ENCODE measurements around the gene STS. TPM values are rescaled to one million over a fixed set of nuclear protein-coding genes. Genes with fewer than 3 reads are reported as not detected.

STS gene
- total and polyA plus RNA-seq, 2 of the 8 experiments (the other 6 are each of a cell fraction or from before 2014, with no cell fraction given): 0.67 to 1.5 TPM

DNA sequence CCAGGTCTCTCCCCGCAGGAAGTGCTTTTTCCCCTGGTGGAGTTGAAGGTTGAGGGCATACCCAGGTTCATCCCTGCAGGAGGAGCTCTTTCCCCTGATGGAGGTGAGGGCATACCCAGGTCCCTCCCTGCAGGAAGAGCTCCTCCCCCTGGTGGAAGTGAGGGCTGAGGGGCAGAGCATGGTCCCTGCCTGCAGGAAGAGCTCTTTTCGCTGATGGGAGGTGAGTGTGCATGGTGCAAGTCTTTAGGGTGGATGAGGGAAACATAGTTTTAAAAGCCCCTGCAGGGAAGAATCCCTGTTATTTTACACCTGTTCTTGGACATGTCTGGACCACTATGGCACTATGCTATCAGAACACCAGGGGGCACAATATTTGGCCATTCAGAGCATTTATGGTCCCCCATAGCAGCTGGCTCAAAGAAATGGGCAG is 44.2 kb downstream of the STS start:
- DNase-seq (ENCODE audit: low read depth in 1 of 2, low spot score in 2 of 2): peak in 1 of 2 experiments; percentile 45

More for the DNA sequence above, 44.2 kb downstream of the STS start:
- CTCF ChIA-PET (ENCODE audit: partially characterized antibody): interaction anchor here (0.6 to 2.4 kb wide), 17 partner anchors 8 to 515 kb away, joined by 3 to 11 read pairs (median 4); no protein-coding TSS in a partner anchor
- Histone ChIP-seq H3K18ac (ENCODE audit: extremely low read depth, low read length) (no peak overlapping the region), H3K79me2 (ENCODE audit: control insufficient read depth in 1 of 2, insufficient read depth in 2 of 2, low read length in 2 of 2) (no peaks in the 10 kb centered on the region), H4K5ac (ENCODE audit: insufficient read length, low read depth, low read length) (no peak overlapping the region), H4K91ac (replicated peaks; ENCODE audit: insufficient read length, low read length) (no peak overlapping the region), H2AK5ac (ENCODE audit: low read depth, low read length) (no peak overlapping the region), H3K14ac (ENCODE audit: insufficient read length) (no peak overlapping the region), H3K4ac (replicated peaks; ENCODE audit: insufficient read length, low read depth, low read length) (no peak overlapping the region), H4K20me1 (replicated peaks in 1 of 2; ENCODE audit: control insufficient read depth in 1 of 2, insufficient read depth in 2 of 2, low read length in 2 of 2) (no peaks in the 10 kb centered on the region), H3K9ac (replicated peaks in 1 of 4; ENCODE audit: extremely low read depth in 1 of 4, low read depth in 3 of 4, low read length in 3 of 4) (no peak overlapping the region), H4K8ac (ENCODE audit: extremely low read depth, insufficient read depth, low read length) (no peak overlapping the region), H3K36me3 (ENCODE audit: control insufficient read depth in 2 of 4, insufficient read depth in 4 of 4, low read length in 3 of 4) (no peaks in the 10 kb centered on the region), H3K4me3 (ENCODE audit: extremely low read depth in 1 of 4, insufficient read depth in 2 of 4, low read depth in 3 of 4, low read length in 4 of 4) (no peak overlapping the region), H3K27me3 (replicated peaks in 1 of 4; ENCODE audit: control insufficient read depth in 3 of 4, extremely low read depth in 1 of 4, insufficient read depth in 3 of 4, low read length in 3 of 4) (no peaks in the 10 kb centered on the region), H3K56ac (replicated peaks; ENCODE audit: insufficient read length, low read depth, low read length) (no peak overlapping the region), H2BK12ac (ENCODE audit: low read depth, low read length) (no peak overlapping the region), H3K27ac (ENCODE audit: low read depth, low read length) (no peak overlapping the region), H3K4me2 (ENCODE audit: insufficient read depth in 1 of 2, low read depth in 2 of 2, low read length in 2 of 2) (no peak overlapping the region), H2BK5ac (ENCODE audit: low read depth, low read length) (no peak overlapping the region), H2BK120ac (replicated peaks; ENCODE audit: low read depth, low read length) (no peak overlapping the region), H3K9me3 (ENCODE audit: insufficient read depth in 2 of 2, low read depth in 1 of 2, low read length in 1 of 2) (no peaks in the 10 kb centered on the region), H2BK15ac (ENCODE audit: low read length) (no peak overlapping the region), H2BK20ac (ENCODE audit: low read length) (no peak overlapping the region), H3K79me1 (ENCODE audit: low read depth, low read length) (no peaks in the 10 kb centered on the region), H3K23me2 (ENCODE audit: low read depth, low read length) (no peaks in the 10 kb centered on the region), H2AFZ (ENCODE audit: low read length) (no peak overlapping the region), H3K4me1 (replicated peaks in 1 of 4; ENCODE audit: control insufficient read depth in 3 of 4, insufficient read depth in 4 of 4, low read length in 3 of 4) (no peaks in the 10 kb centered on the region), H3K23ac (ENCODE audit: insufficient read length) (no peak overlapping the region)
- POLR2A ChIA-PET (ENCODE audit: partially characterized antibody): interaction anchor here (2.1 kb wide), 1 partner anchor 10 kb away, joined by 6 read pairs; no protein-coding TSS in a partner anchor
- WGBS, 2 experiments (ENCODE audit: extremely low coverage in 1 of 2, insufficient coverage in 1 of 2, insufficient read length in 1 of 2, insufficient replicate concordance in 2 of 2, low coverage in 1 of 2, low lambda C conversion rate in 2 of 2, missing lambda C conversion rate in 1 of 2): 80% methylated on average over 1 of the region's 2 CpGs; no CpG with 5 or more reads in 1 of the 2 experiments
- FAIRE-seq: peak; percentile 78
- TF ChIP-seq RAD21 (IDR thresholded peaks at IDR 0.05 in 1 of 2, conservative IDR thresholded peaks at IDR 0.05 in 1 of 2; ENCODE audit: low read depth in 2 of 2, low read length in 2 of 2) (peak; percentile 45 to 54; a peak in 3 of 4 replicates), EGR1 (IDR thresholded peaks at IDR 0.05; ENCODE audit: borderline replicate concordance, low read depth, low read length) (no peak)
- TF ChIP-seq, protein P1, sequence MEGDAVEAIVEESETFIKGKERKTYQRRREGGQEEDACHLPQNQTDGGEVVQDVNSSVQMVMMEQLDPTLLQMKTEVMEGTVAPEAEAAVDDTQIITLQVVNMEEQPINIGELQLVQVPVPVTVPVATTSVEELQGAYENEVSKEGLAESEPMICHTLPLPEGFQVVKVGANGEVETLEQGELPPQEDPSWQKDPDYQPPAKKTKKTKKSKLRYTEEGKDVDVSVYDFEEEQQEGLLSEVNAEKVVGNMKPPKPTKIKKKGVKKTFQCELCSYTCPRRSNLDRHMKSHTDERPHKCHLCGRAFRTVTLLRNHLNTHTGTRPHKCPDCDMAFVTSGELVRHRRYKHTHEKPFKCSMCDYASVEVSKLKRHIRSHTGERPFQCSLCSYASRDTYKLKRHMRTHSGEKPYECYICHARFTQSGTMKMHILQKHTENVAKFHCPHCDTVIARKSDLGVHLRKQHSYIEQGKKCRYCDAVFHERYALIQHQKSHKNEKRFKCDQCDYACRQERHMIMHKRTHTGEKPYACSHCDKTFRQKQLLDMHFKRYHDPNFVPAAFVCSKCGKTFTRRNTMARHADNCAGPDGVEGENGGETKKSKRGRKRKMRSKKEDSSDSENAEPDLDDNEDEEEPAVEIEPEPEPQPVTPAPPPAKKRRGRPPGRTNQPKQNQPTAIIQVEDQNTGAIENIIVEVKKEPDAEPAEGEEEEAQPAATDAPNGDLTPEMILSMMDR (IDR thresholded peaks at IDR 0.05; ENCODE audit: control extremely low read depth in 1 of 3, insufficient read depth in 1 of 3, low read depth in 1 of 3, low read length in 3 of 3): peak; percentile 44 to 78 (median 50)
